GM12872 (cell line): ENCODE results near the gene JAG2.
A peak's percentile ranks its signal among the peaks of the same experiment; 100 is the strongest.

Experiments
- CTCF ChIP-seq: IDR thresholded peaks from 3 replicates; pipeline ENCODE4 v1.5.1; 2011; ENCODE audit warnings: low read depth, mild to moderate bottlenecking, low read length, moderate library complexity; ENCODE audit not compliant: insufficient read depth

JAG2 gene

GRCh38 chr14:105196265-105196960, 27.8 kb upstream of the JAG2 start:
- no peak for TF ChIP-seq CTCF

GRCh38 chr14:105195522-105196264, 27.1 kb upstream of the JAG2 start:
- TF ChIP-seq CTCF, result no peak

- TF ChIP-seq CTCF, result no peak
Measured at GRCh38 chr14:105195051-105195450, 26.5 kb upstream of the JAG2 start.

- no peak for TF ChIP-seq CTCF
Measured at GRCh38 chr14:105193916-105194782, 25.6 kb upstream of the JAG2 start.

- no peak for TF ChIP-seq CTCF
Measured at GRCh38 chr14:105192866-105193731, 24.5 kb upstream of the JAG2 start.

- 0 out of 3 replicates have a peak, but pooled peaks have one; percentile 9 for TF ChIP-seq CTCF
Measured at GRCh38 chr14:105187935-105188524, 19.5 kb upstream of the JAG2 start.
